ENCODE data around the gene PLA2G6.

- TF ChIP-seq CTCF (IDR thresholded peaks at IDR 0.05) (no peak), POLR2A (IDR thresholded peaks at IDR 0.05) (no peak)
Observed at GRCh38 chr22:38126928-38127668, 54.5 kb downstream of the PLA2G6 start.

Data from esophagus squamous epithelium (tissue), 4 donors.